Raji (cell line): ENCODE results near the gene LRP1.

Source experiments
- POLR2A ChIP-seq: IDR thresholded peaks from 2 replicates; pipeline ENCODE4 v1.6.1; 2011; ENCODE audit warnings: low read depth, low read length, control low read depth; ENCODE audit not compliant: insufficient read depth

LRP1 gene

DNA sequence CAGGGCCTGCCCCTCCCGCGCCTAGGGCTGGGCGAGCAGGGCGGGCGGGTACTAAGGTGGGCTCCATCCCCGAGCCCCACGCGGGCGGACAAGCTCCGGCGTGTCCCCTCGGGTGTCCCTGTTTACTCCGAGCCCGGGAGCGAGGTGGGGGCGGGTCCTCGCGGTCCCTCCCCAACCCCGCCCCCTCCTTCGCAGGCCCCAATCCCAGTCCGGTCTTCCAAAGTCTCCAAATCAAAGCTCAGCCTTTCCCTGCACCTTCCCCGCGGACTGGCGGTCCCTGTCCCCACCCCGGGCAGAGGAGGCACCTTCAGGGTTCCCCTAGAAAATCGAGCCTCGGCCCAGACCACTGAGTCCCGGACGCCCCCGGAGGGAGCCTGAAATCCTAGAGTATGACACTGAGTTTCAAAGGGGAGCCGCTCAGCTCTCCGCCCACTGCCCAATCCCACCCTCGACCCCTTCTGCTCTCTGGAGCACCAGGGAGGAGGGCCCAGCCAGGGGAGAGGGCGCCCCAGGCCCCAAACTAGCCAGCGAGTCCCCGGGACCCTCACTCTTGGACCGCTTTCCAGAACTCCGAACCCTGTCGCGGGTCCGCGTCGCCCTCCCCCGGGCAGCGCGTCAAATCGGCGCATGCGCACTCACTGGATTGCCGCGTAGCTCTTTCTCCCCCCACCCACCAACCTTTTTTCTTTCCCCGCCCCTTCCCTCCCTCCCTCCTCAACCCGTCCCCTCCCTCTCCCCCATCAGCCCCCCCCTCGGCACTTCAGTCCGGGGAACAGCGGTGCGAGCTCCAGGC, at the start of gene LRP1:
Gene LRP1, plus strand, starts transcription at position 758 of the 793 bp plus-strand sequence. CDS start 482 bp downstream, outside the sequence.
- peak; percentile 53 for TF ChIP-seq POLR2A

DNA sequence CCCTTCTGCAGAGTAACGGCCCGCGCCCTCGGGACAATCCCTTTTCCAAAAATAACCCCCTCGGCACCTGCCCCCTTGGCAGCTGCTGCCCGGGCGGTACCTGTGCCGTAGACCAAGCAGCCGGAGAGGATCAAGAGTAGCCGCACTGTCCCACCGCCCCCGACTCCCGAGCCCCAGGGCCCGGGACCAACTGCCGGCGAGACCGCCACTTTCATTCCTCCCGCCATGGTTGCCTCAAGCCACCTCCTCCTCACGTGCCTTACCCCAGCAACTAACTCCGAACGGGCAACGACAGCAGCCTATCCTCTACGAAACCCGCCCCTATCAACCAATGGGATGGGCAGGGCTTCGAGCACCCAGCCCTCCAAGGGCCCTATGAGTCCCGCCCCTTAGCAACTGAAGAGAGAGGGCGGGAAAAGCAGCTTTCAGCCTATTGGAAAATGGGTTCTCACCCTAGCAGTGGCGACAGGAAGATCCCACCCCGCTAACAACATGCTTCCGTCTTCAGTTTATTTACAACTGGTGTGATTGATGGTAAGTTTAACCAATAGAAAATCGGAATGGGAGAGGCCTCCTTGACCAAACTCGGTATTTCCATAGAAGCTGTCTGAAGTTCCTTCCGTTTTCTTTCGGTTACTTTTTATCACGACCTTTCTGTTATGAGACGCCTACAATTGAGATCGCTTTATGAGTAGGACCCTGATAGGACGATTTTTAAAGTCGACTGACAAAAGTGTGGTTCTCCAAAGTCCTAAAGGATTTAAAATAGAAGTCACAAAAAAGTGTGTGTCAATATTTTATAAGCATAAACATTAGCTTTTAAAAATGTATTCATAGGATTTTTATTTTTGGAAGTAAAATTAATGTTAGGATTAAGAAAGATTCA, 49.5 kb upstream of the LRP1 start, which contains the start of gene NEMP1:
Gene NEMP1, minus strand, starts transcription at position 273 of the 886 bp plus-strand sequence. Its CDS starts 46 bp downstream, at position 227.
- TF ChIP-seq POLR2A, result peak; percentile 85

DNA sequence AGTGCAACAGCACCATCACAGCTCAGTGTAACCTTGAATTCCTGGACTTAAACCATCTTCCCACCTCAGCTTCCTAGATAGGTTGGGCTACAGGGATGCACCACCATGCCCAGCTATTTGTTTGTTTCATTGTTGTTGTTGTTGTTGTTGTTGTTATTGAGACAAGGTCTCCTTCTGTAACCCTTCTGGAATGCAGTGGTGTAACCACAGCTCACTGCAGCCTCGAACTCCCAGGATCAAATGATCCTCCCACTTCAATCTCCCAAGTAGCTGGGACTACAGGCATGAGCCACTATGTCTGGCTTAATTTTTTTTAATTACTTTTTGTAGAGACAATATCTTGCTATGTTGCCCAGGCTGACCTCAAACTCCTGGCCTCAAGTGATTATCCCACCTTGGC, 48.5 kb upstream of the LRP1 start:
- TF ChIP-seq POLR2A, result no peak

DNA sequence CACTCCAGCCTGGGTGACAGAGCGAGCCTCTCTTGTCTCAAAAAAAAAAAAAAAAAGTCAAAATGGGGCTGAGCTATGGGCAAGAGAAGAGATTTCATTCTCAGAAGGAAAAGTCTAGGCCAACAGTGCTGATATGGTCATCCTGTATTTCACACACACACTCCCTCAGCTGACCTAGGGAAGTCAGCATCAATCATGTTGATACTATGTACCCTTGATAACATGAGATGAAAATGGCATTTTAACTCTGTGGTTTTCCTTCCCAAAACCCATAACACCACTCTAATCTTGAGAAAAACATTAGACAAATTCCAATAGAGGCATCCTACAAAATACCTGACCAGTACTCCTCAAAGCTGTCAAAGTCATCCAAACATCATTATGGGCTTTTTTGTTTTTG, 47.4 kb upstream of the LRP1 start:
- no peak for TF ChIP-seq POLR2A

DNA sequence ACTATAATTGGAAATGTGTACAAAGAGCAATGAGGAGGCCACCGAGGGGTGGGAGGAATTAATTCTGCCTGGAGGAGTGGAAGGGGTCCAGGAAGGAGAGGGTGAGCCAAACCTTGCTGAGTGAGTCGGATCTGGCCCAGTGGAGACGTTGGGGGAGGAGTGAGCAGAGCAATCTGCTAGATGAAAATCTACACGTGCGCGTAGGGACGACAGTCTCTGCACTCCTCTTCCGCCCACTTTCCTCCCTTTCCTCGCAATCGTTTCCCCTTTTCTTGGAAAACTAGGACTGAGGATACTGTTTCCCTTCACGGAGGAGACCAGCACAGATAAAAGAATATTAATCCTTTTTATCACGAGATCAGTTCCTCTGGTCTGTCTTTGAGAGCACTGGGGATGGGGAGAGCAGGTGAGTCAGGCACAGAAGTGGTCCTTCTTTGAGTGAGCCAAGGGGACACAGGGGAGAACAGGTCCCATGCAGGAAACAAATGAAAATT, 42.2 kb upstream of the LRP1 start:
- TF ChIP-seq POLR2A, result 0 out of 2 replicates have a peak, but pooled peaks have one; percentile 21

DNA sequence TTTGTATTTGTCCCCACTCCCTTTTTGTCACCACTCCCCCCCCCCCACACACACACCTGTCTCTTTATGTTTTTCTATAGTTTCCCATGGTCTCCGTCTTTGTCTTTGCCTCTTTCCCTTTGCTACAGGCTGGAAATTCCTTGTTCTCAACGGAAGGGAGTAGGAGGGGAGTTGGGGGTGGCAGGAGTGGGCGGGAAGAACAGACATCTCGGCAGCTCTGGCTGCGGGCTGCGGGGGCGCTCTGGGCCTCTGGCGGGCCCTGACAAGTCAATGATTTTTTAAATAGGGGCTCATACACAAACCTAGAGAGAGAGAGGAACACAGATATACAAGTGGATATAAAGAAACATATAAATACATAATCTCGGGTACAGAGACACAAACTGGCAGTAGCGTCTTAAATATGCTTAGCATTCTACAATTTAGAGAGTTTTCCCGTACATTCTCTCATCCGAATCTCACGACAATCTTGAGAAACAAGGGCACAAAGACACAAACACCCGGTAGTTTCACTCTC, 41.7 kb upstream of the LRP1 start:
- TF ChIP-seq POLR2A, result no peak

DNA sequence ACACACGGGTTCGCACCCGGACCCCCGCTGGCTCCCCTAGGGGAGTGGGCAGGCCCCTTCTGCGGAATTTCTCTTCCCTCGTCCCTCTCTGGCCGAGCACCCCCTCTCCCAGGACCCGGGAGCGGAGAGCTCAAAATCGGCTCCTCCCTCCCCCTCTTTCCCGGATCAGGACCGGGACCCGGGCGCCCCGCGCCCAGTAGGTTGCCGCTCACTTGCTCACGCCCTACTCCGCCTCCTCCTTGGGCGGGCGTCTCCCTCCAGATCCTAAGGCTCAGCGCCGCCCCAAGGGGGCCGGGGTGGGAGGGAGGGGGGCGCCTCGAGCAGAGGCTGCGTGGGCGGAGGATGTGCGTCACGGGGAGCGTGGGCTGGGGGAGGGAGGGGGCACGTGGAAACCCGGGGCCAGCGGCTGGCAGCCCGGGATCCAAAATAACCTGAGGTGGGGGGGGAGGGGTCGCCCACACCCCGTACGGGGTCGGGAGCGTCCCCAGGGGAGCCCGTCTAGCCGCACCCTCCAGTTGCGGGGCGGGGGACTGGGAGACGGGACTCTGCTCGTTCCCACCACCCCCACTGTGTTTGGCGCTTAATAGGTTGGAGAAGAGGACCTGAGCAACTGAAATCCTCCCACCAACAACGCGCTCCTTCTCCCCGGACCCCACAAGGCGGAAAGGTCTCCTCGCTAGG, 41.1 kb upstream of the LRP1 start:
- peak; percentile 44 for TF ChIP-seq POLR2A

DNA sequence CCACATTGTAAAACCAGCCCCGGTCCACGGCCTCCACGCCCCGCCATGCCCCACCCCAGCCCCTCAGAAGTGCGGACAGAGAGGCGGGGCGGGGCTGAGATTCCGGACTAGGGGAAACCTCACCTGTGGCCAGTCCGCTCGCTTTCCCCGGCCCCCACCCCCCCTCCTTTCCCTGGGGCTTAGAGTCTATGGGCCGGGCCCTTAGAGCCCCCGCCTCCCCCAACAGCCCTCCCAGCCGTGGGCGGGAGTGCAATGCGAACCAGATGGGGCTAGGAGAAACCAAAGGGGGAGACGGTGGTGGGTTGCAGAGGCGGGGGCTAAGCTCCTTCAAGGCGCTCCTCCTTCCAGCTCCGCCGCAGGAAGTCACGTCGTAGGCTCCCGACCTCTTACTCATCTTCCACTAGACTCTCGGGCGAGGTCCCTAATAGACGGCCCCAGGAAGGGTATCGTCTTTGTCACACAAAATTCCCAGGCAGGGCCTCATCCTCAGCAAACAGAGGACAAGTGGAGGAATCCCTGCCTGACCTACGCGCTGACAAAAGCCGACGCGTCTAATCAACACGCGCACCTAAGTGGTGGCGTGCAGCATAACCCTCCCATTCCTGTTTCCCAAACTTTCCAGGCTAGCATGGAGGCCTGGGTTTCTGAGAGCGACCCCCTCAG, 40.5 kb upstream of the LRP1 start:
- peak; percentile 48 for TF ChIP-seq POLR2A

DNA sequence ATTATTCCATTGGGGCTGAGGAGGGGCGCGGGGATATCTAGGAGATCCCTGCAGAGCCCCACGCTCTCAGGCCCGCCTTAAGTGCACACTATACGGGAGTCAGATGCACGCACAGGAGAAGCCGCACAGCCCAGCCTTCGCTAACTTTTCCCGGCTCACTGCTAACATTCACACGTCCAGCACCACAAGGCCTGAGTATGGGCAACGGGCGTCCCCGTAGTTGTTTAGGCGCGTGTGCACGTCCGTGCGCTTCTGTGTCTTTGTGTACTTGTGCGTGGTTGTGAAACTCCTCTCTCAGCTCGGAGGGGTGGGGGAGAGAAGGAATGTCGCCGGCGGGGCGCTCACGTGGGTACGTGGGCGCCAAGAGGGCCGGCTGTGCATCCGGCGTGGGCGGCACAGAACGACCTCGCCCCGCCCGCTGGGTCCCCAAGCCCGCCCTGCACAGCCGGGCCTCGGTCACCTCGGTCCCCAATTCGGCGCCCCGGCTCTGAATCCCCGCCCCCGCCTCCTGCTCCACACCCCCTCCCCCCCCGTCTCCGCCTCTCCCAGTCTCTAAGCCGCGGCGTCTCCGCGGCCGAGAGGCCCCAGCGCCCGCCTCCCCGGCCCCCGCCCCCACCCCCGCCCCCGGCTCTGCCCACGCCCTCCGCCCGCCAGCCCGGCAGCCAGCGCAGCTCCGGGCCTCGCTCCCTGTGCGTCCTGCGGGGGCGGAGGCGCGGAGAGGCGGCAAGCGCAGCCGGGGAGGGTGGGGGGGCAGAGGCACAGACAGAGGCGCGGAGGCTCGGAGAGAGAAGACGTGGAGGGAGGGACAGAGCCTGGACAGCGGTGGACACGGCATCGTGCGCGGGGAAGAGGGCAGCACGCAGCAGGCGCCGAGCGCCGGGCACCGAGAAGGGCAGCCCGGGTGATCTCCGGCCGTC, 39.7 kb upstream of the LRP1 start, which contains the start of gene NAB2:
Gene NAB2, plus strand, starts transcription at position 761 of the 917 bp plus-strand sequence. CDS start 158 bp downstream, outside the sequence.
- peak; percentile 75 for TF ChIP-seq POLR2A

DNA sequence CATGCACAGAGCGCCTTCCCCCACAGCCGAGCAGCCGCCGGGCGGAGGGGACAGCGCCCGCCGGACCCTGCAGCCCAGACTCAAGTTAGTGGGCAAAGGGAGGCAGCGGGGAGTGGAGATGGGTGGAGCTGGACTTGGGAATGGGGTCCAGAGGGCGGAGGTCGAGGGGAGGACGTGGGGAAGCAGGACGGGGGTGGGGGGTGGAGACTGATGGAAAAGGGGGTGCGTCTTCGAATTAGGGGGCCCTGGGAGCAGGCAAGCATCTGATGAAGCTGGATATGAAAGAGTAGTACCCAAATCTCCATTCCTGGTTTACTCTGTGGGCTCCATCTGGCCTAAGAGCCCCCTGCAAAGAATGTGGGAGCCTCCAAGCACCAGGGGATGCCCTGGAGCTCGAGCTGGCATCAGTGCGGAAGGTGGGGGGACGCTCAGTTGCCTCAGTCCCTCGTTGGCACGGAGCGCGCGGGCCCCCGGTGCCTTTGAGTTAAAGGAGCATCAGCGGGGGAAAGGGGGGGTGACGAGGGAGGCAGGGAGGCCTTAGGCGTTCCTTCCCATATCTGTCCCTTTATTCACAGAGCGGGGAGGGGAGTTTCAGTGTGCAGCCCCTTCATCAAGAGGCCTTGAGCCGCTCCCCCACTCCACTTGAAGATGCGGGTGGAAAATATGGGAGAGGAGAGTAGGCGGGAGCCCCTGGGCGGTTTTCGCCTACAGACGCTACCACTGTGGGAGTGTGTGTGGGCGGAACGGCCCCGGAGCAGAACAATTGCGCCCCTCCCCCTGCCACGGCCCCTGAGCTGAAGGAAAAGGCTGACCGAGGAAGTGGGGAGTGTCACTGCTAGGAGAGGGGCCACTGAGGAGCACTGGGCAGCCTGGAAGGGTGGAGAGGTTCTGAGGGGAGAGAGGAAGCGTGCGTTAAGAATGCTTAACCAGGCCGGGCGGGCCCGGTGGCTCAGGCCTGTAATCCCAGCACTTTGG, 38.7 kb upstream of the LRP1 start:
- TF ChIP-seq POLR2A, result peak; percentile 28

DNA sequence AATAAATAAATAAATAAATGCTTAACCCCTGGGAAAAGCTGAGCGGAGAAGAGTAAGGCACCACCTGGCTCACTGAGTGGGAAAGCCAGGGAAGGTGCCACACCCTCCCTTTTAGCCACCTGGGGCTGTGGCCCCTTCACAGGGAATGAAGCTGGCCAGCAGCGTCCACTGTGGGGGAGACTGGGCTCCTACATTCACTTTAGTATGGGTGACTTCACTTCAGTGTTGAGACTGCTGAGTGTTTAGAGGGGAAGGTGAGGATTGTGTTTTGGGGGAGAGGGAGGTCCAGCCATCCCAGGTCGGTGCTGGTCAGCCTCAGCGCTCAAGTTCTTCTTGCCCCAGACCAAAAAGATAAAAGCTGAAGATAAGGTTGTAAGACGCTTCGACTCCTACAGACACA, 37.8 kb upstream of the LRP1 start:
- TF ChIP-seq POLR2A, result no peak
